HG03025 (cell line): ENCODE data around the gene SH3GLB2.

Experiments
- ATAC-seq: cut with Tn5 transposase; IDR thresholded peaks from one replicate; pipeline ENCODE4 v1.9.1; 2021; ENCODE audit warnings: mild to moderate bottlenecking, moderate library complexity; ENCODE audit not compliant: unreplicated experiment, low FRiP score

Gene SH3GLB2

DNA sequence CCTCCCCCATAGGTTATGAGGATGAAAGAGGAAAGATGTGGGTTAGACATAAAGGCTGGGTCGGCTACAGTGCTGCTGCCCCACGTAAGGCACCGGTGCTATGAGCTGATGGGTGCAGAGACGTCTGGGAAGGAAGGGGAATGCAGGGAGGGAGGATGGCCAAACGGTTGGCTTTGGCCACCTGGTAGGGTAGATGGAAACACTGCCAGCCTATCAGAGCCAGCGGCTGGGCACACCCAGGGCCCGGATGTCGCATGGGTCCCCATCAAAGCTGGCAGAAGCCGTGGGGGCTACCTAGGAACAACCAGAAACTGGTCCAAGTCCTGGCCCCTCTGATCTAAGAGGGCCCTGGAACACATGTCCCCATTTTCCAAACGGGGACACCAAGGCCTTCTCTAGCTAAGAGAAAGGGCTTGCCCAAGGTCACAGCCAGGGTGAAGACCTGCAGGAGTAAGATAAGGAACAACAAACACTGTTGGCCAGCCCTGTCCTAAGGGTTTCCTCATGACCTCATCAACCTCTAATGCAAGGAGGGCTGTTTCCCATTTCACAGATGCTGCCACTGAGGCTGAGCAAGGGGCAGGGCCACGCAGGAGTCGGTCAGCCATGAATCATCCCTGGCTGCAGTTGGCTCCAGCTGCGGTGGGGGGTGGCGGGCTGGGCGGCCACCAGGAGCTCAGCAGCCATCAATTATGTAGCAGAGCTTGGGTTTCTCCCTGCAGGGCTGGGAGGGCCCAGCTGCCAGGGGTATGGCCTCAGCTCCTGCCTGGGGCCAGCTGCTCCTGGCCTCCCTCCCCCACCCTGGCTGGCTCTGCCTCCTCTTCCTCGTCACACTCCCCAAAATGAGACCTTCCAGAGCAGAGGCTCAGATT, 4.9 kb downstream of the SH3GLB2 start:
- no peak for ATAC-seq

DNA sequence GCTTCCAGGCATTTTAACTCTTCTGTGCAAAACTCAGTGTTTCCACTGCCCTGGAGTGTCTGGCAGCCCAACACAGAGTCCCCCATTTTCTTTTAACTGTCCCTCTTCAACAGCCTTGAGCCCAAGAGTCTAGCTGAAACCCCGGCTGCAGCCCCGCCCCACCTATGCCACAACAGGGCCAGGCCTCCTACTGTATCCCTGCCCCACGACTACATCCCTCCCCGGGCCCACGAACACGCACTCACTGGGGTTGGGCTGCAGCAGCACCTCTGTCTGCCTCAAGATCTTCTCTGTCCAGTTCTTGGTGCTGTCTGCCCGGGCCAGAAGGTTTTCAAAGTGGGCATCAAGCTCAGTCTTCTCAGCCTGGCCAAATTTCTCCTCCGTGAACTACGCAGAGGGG, 6.1 kb downstream of the SH3GLB2 start:
- ATAC-seq: no peak

DNA sequence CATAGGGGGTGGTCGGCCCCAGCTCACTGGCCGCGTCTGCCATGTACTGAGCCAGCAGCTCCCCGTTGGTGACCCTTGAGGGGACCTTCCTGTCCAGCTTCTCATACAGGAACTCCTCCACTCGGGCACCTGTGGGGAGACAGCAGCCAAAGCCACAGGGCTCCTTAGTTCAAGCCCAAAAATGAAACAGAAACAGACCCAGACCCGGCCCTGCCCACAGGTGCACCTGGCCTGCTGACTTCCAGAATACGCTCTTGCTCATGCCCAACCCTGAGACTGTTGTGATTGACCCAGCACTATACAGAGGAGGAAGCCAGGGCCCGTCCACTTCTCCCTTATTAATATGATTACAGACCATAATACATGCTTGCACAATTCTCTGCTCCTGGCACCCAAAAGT, 7.0 kb downstream of the SH3GLB2 start:
- no peak for ATAC-seq

DNA sequence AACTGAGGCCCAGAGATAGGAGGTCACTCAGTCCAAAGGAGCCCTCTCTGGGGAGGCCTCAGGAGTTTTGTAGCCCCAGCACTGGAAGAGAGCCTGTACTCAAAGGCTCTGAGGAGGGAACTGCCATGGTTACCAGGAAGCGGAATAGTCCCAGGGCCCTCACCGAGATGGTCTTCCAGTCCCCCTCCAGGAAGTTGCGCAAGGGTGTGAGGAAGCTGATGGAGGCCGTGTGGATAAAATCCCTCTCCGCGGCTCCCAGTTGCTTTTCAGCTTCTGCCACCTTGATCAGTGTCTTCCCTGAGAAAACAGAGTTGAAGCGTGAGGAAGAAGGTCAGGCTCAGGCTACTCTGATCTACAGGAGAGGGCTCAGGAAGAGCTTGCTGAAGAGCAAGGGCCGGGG, 13.5 kb downstream of the SH3GLB2 start:
- ATAC-seq: no peak

DNA sequence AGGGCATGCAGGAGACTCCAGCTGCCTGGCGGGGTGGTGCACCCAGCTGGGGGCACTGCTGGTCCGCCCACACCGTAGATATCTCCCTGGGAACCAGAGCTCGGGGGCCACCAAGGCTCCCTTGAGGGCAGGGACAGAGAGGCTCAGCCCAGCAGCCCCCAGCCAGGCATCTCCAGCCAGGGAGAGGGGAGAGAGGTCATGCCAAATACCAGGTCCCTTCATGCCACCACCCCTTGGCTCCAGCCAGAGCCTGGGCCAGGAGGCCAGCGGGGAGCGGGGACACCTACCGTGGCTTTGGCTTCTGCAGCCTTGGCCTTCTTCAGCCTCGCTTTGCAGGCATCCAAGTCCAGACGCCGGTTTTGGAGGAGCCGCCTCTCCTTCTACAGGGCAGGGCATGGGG, 14.0 kb downstream of the SH3GLB2 start:
- no peak for ATAC-seq

DNA sequence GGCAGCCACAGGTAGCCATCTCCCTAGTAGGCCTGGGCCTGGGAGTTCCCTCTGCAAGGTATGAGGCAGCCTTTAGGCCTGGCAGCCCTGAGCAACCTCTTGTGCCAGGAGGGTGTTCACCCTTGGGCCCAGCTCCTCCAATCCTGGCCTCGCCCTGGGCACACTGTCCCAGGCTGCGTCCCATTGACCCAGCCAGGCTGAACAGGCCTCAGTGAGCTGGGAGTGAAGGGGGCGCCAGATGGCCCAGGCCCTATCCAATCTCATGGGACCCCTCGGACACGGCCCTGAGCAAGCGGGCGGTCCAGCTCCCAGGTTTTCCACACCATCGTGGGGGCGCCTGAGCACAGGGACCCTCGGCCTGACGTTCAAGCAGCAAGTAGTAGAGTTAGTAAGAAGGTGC, 14.5 kb downstream of the SH3GLB2 start:
- ATAC-seq: no peak

DNA sequence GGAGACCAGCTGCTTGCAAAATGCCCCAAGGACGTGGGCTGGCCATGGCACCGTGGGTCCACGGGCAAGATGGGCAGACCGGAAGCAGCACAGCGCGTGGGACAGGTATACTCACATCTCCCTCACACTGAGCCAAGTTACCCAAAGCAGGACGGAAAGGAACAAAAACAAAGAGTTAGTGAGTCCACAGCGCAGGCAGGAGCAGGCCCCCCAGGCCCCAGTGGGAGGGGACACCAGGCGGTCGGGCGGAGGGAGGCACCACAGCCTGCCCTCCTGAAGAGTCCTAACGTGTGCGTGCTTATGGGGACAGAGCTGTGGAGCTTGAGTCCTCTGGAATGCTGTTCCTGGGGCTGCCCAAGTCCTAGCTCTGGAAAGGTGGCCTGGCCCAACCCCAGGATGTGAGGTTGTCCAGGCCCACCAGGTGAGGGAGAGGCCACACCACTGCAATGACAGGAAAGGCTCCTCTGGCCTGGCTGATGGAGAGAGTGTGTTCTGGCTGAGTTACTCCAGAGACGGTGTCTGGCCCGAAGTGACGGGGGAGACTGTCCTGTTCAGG, 15.2 kb downstream of the SH3GLB2 start:
- ATAC-seq: no peak

DNA sequence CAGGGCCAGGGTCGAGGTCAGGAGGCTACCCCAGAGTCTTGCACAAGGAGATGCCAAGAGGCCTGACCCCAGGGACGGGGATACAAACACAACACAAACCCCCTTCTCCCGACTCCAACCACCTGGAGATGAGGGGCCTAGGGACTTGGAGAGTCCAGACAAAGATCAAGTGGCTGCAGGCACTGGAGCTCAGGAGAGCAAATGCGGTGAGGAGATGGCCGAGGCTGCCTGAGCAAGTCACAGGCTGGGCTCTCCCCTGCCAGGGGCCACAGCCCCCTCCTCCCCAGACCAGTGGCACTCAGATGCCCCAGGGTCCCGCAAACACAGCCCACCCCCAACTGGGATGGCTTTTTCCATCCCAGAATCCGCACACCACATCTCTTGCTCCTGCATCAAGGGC, 15.8 kb downstream of the SH3GLB2 start:
- ATAC-seq: no peak

DNA sequence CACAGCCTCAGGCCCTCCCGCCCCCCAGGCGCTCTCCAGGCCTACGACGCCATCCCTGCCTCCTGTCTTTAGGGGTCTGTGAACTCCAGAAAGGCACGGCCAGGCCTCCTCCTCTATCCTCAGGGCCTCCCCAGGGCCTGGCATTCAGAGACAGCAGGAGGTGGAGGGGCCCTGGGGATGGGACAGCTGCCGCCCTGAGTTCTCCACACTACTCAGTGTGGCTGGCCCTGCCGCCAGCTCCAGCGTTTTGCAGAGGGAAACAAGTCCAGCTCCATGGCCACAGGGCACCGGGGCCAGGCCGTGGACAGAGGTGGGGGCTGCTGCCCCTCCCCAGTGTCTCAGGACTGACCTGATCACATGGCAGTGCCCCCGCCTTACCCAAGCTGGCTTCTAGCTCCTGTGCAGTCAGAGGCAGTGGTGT, 16.4 kb downstream of the SH3GLB2 start:
- ATAC-seq: no peak

DNA sequence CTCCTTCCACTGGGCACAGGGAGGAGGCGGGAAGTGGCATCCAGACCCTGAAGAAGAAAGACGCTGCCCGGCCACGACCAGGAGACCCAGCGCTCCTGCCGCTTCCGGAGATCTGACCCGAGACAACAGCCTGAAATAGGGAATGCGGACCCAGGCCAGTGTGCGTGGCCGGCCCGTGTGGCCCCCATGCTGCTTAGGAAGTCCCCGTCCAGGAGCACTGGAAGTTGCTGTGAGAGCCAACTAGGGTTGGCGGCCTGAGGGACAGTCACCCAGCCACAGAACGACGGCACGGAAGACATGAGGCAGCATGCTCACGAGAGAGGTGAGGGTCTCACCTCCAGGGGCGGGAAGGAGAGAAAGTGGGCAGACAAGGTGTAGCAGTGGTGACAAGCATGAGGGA, 17.0 kb downstream of the SH3GLB2 start:
- ATAC-seq: no peak

DNA sequence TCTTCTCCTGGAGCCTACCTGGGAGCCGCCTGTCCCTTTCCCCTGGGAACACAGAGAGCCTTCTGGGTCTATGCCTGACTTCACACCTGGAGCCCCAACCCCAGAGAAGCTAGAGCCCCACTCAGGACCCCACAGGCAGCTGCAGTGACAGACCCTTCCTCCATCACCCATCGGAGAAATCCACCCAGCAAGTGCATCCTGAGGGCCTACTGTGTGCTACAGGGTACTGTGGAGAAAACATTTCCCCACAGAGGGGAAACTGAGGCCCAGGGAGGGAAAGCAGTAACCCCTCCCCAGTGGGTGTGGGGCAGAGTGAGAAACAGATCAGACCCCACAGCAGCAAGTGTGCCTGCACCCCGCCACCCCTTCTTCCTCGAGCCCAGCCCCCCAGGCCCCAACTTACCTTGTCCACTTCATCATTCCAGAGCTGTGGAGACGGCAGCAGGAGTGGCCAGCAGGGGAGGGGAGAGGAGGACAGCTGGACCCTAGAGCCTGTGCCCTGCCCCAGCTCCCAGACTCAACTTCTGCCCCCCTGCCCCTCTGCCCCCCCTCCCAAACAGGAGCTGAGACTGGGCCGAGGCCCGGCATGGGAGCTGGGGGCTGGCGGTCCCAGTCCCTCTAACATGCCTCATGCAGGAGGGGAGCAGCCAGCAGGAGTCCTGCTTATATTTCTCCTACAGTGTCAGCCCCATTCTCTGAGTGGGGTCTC, 17.7 kb downstream of the SH3GLB2 start:
- ATAC-seq: no peak

DNA sequence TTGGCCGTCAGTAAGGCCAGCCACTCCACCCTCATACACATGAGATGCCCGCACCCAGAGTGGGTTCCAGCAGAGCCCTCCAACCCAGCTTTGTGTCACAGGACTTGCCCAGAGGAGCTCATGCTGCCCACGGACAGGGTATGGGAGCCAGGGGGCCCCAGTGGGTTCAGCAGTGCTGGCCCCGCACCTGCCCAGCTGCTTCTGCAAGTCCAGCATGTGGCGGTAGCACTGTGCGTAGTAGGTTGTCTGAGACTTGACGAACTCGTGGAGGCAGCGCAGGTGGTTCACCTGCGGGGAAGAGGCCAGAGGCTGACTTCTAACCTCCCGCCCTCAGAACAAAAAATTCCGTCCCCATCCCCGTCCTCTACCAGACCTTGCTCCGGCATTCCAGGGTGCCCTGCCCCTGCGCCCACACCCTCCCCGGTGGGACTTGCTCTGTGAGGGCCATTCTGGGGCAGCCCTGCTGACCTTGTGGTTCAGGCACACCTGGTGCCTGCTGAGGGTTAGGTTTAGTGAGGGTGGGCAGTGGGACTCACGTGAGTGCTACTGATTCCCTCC, 18.5 kb downstream of the SH3GLB2 start:
- ATAC-seq: no peak

DNA sequence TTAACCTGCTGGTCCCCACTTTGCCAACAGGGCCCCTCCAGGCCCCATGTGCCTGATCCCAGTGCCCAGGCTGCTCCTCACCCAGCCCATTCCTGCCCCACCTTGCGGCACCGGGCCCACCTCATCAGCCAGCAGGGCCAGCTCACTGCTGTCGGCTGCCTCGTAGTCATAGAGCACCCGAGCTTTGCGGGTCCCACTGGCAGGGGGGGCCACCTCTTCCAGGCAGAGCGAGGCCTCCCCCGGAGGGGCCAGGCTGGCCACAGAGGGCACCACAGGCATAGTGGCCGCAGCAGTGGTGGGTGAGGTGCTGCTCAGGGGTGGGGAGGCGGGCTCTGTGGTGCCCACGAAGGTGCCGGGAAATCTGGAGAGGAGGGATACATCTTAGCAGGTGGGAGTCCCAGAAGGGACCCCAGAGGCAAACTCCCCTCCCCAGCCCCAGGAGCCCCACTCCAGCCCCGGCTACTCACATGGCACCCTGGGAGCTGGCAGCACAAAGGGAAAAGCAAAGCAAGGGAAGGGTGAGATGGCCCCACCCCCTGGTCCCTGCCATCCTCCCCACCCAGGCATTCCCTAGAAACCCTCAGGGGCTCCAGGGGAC, 19.0 kb downstream of the SH3GLB2 start:
- ATAC-seq: no peak

DNA sequence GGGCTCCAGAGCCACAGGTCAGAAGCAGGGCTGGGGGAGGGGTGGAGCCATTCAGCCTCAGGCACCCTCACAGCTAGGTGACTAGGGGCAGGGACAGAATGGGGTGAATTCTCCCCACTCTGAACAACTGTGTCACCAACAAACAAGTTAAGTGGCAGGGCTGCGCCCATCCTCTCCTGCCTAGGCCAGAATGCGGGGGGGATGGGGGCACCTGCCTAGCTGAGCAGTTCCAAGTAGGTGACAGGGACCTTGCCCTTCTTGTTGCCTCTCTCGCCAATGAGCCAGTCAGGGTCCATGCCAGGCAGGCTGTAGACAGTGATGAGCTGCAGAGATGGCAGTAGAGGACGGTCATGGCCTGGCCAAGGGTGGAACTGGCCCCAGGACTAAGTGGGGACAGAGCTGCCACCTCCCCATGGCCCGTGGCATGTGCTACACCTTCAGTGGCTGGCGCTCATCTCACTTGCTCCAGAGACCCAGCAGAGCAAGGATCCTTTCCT, 19.6 kb downstream of the SH3GLB2 start:
- no peak for ATAC-seq

DNA sequence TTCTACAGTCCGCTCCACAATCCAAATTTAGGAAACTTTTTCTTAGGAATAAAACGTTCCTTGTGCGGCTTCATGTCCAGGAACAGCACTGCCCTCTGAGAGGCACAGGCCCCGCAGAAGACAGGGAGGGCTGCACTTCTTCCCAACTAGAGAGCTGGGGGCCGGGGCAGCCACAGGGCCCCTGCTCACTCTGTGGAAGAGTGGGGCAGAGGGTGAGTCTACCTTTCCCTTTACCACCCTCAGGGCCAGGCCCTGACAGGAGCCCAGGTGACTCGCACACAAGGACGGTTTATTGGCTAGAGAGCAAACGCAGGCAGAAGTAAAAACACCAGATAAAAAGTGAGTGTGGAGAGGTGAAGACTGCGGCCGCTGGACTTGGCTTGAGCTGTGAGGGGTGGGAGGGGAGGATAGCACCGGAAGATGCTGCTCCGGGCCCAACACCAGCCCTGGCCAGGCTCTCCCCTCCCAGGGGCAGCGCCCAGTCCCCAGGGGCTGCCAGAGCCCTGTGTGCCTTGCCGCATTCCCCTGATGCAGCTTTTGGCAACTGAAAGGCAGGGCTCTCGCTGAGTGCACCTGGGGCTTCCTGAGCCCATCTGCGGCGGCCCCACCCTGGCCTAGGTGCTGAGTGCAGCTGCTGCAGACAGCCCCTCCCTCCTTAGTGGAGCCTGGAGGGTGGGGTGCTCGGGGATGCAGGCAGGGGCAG, 20.2 kb downstream of the SH3GLB2 start:
- no peak for ATAC-seq

DNA sequence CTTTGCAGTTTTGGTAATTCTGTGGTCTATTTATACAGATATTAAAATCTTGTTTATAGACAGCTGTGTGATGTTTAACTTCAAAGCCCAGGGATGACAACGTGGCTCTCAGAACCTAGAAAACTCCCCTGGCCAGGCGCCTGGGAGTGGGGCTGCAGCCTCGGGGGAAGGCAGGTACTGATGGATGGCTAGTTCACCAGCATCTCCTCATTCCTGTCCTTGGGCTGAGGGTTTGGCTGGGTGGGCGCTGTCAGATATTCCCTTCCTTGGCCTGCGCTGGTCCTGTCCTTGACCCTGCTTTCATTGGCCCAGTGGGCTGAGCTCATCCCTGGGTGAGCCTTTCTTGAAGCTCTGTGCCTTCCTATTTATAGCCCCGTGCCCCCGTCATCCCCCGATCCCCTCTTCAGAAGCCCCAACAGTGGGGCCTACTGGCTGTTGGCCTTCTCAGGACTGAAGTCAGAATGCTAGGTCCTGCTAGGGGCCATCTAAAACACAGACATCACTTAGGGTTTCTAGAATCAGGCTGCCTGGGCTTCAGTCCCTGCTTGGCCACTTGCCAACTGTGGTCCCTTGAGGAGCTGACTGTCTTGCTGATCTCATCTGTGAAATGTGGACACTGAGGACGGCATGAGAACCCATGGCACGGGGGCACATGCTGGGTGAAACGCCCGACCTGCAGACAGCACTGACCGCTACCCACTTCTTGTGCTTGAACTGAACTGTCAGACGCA, 20.9 kb downstream of the SH3GLB2 start:
- no peak for ATAC-seq

DNA sequence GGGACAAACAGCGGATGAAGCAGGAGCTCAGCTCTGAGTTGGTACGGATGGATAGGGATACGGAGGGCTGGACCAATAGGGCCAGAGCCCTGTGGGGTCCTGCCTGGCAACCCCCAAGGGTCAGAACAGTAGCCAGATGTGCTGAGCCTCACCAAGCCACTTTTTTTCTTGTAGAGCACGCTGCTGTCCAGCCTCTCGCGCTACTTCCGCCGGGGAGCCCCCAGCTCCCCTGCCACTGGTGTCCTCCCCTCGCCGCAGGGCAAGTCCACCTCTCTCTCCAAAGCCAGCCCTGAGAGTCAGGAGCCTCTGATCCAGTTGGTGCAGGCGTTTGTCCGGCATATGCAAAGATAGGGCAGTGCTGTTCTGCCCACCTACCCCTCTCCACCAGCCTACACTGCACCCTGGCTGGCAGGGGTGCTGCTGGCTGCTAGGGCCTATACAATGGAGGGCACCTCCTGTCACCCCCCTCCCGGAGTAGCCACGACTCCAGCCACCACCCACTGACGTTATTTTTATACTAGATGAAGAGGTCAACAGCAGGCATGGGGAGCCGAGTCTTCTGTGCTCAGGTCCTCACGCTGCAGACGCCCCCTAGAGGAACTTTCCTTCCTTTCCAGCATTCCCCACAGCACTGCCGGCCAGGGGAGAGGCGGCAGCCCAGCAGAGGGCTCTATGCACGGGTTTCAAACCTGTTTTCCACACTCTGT, 21.6 kb downstream of the SH3GLB2 start:
- no peak for ATAC-seq

DNA sequence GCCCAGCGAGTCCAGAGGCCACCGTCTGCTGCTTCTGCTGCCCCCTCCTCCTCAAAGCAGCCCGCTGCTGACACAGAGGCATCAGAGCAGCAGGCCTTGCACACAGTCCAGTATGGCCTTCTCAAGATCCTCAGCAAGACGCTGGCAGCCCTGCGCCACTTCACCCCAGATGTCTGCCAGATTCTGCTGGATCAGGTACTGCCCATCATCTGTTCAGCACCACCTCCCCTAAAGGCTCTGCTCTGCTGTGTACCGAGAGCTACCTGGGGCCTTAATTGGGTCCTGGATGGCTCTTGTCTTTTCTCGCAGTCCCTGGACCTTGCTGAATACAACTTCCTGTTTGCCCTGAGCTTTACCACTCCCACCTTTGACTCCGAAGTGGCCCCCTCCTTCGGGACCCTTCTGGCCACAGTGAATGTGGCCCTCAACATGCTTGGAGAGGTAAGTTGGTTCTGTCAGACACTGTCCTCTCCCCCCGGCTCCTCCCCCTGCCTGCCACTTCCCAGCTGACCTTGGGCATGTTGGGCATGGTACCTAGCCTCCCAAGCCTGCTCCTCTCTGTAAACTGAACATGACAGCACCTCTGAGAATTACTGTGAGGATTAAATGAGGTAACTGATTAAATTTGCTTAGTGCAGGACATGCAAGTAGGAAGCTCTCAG, 22.7 kb downstream of the SH3GLB2 start:
- ATAC-seq: no peak
